Suppressor macrophage (primary cell): ENCODE results near the gene IGSF21.
"Not testable (repeated sequence)": the region's sequence is repeated elsewhere in the genome, so short reads cannot be mapped to it uniquely, and the experiment has no call there.

Experiments used
- DNase-seq, 4 experiments: peaks; one replicate each; pipeline ENCODE4 v3.0.0-alpha.2; 2020 to 2022

IGSF21 gene

DNA sequence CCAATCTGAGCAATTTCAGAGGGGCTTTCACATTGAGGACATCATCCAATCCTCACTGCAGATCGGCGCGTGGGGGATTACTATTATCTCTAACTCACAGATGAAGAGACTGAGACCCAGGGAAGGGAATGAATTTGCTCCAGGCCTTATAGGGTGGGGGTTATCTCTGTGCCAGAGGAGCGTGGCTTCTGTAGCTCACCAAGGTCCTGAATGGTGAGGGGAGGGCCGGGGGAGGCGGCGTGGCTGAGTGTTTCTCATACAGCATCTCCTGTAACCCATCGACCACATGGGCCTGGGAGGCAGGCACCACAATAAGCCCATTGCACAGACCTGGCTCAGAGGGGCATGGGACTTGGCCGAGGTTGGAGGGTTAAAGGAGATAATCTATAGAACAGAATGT is 230.2 kb downstream of the IGSF21 start:
- no peak for DNase-seq

DNA sequence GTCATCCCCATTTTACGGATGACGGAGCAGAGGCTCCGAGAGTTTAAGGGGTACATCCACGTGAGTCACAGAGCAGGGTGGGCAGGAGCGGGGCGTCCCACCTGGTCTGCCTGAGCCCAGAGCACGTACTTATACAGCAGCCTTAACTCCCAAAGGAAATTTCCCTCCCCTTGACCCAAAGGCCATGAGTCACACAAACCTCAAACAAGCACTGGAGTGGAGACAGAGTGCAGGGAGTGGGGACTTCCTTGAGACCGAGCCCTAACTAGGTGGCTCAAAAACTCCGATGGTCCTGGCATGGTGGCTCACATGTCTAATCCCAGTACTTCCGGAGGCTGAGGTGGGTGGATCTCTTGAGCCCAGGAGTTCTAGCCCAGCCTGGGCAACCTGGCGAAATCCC is 231.6 kb downstream of the IGSF21 start:
- DNase-seq = no peak

GRCh38 chr1:18340158-18340764 is 232.7 kb downstream of the IGSF21 start:
- no peak for DNase-seq

DNA sequence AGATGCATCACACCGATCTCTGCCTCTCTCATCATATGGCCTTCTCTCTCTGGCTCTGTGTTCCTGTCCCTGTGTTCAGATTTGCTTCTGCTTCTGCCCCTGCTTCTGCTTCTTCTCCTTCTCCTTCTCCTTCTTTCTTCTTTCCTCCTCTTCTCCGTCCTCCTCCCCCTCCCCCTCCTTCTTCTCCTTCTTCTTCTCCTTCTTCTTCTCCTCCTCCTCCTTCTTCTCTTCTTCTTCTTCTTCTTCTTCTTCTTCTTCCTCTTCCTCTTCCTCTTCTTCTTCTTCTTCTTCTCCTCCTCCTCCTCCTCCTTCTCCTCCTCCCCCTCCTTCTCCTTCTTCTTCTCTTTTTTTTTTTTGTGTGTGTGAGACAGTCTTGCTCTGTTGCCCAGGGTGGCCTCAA is 233.2 kb downstream of the IGSF21 start:
- DNase-seq = no peak

DNA sequence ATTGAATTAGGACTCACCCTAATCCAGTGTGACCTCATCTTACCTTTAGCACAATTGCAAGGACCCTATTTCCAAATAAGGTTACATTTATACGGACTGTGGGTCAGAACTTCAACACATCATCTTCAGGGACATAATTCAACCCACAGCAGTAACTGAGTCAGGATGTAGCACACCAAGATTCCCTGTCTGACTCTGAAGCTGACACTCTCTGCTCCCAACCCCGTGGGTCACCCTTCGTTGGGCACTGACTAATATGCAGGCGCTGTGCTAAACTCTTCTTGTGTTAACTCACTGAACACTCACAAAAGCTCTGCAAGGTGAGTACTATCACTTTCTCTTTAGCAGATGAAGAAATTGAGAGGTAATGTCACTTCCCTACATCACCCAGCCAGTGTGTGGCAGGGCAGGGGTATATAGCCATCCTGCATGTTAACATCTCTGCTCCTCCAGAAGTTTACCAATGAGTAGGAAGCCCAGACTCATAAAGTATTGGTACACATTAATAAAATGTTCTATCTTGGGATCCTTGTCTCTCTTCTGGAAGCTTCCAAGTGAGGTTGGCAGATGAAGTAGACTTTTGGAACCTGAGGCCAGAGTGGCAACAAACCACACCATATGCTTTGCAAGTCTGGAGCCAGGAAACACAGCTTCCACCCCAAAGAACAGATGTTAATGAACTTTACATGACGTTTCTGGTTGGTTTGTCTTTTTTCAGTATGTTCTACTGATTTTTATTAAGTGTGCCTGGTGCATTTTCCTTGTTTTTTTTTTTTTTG is 233.9 kb downstream of the IGSF21 start:
- DNase-seq = no peak

DNA sequence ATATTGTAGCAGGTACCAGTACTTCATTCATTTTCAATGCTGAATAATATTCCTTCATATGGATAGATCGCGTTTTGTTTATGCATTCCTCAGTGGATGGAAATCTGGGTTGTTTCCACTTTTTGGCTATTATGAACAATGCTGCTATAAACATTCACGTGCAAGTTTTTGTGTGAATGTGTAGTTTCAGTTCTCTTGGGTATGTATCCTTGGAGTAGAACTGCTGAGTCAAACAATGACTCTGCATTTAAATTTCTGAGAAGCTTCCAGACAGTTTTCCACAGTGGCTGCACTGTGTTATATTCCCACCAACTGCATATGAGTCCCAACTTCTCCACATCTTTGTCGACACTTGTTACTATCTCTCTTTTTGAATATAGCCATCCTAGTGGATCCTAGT is 235.1 kb downstream of the IGSF21 start:
- DNase-seq = no peak

DNA sequence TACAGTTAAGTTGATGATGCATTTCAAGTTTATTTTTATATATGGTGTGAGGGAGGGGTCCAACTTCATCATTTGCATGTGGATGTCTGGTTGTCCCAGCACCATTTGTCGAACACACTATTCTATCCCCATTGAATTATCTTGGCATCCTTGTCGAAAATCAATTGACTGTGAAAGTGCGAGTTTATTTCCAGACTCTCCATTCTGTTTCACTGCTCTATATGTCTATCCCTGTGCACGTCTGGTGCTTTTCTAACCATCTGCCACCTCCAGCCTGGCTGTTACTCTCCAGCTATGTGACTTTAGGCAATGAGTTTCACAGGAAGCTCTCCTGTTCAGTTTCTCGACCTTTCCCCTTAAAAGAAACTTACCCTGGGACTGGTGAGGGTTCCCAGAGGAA is 236.0 kb downstream of the IGSF21 start:
- no peak for DNase-seq

DNA sequence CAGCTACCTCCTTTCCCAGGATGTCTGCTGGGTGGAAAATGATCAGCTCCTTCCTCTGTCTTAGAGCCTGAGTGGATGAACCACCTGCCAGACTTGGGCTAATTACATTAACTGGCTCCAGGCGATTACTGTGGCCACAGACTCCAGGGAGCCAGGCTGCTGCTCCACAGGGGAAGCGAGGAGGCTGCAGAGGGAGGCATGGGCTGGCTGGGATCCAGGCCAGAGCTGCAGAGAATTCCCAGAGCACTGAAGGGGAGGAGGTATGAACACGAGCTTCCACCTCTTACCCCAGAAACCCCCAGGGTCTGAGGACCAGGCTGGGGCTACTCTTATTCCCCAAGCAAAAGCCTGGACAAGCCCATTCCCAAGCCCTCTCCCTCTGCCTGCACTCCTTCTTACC is 237.2 kb downstream of the IGSF21 start:
- no peak for DNase-seq

DNA sequence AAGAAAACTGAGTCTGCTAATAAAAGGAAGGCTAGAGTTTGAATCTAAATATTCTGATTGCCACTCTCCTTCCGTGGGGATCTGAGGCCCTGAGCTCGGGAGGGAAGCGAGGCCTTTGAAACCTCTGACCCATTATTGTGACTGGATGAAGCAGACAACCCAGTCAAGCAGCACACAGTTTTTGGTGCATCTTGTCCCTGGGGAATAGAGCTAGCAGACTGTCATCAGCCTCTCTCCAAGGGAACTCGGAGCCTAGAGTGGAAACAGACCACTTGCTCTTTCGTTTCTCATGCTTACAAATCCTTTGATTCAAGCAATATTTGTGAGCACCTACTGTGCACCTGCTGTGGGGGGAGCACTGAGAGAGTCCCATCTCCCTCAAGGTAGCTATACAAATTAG is 240.0 kb downstream of the IGSF21 start:
- no peak for DNase-seq

- DNase-seq = no peak
Measured at GRCh38 chr1:18348354-18348753, 240.8 kb downstream of the IGSF21 start.

DNA sequence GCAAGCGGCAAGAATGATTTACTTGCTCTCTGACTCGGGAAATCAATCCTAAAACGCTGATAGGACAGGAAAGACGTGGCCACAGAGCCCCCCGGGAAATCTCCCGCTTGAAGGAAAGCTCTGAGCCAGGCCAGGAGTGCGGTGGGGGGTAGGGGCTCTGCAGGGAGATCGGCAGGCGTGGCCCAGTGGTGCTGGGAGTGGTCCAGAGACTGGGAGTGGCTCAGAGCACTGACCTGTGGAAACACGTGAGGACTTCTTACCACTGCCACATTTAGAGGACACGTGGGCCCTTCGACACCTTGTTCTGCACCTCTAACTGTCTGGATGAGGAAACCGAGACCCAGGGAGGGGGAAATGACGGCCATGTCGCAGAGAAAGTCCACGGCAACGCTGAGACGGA is 243.1 kb downstream of the IGSF21 start:
- DNase-seq = no peak

DNA sequence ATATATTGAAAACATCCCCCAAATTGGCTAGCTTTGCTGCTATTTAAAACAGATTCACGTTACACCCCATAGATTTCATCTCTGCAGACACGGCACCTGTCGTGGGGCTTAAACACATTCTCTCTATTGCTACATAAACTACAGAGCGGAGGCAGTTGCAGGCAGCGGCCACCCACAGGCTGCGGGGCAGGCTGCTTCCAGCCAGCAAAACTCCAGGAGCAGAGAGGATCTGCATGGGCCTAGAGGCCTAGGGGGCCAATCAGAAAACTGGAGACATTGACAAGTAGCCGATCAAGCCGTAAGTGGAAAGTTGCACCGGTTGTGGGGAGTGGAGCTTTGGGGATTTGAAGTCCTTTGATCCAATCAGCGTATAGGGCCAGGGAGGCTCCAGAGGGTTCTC is 244.1 kb downstream of the IGSF21 start:
- DNase-seq = no peak

- no peak for DNase-seq
Measured at GRCh38 chr1:18352636-18353265, 245.2 kb downstream of the IGSF21 start.

DNA sequence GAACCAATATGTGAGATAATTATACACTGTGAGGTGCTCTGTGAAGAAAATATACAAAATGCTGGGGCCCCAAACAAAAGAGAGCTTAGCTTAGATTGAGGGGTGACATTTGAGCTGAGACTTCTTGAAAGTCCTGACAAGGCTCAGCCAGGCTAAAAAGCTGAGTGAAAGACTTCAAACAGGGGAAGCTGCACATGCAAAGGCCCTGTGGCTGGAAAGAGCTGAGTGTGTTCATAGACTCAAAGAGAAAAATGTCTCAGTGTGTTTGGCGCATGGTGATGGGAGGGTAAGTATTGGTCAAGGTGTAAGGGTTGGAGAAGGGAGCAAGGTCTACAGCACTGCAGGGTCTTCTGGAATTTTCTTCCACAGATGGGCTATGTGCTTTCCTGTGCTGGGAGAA is 245.9 kb downstream of the IGSF21 start:
- no peak for DNase-seq

GRCh38 chr1:18353992-18354391 is 246.4 kb downstream of the IGSF21 start:
- no peak for DNase-seq

DNA sequence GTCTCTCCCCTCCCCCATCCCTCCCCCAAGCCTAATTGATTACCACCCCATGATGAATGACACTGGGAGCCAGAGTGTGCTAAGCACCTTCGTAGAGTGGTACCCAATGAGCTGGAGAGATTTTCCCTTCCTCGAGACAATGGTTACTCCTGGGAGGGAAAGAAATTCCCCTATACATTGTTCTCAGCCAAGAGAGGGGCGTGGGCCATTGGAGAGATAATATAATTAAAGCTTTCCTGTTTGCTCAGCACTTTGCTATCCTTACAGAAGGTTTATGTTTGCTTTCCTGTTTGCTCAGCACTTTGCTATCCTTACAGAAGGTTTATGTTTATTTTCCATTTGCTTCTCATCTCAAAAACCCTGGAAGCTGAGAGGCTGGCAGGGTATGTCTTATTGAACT is 247.0 kb downstream of the IGSF21 start:
- no peak for DNase-seq

DNA sequence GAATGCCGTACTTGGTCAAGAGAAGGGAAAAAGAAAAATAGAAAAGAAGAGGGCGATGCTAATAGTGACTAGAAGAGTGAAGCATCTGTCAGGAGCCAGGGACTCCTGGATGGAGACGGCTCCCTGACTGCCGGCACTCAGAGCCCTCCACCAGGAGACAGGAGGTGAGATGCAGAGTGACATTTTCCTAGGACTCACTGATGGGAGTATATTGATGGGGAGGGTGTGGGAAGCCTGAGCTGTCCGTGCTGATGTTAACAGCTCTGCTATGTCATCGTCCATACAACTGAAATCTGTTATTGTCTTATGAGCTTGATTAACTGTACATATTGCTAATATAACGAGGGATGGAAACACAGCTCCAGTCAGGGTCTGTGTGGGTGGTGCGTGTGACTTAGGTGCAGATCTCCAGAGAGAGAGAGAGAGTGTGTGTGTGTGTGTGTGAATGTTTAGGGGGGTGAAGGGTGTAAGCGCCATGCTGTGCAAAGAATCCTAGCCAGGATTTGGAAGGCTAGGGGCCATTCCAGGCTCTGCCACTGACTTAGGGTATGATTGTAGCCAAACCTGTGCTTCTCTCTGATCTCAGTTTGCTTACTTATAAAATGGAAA is 250.1 kb downstream of the IGSF21 start:
- no peak for DNase-seq

DNA sequence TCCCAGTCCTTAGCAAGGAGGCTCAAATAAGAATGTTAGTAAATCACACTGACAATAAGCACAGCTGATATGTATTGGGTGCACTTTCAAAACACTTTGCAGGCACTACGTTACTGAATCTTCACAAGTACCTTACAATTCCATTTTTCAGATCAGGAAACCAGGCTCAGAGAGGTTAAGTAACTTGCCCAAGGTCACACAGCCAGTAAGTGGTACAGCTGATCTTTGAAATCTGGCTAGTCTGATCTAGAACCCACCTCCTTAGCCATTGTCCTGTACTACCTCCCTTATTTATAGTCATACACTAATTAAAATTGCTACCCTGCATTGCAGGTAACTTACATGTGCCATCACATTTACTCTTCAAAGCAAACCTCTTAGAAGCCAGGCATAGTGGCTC is 251.0 kb downstream of the IGSF21 start:
- no peak for DNase-seq

DNA sequence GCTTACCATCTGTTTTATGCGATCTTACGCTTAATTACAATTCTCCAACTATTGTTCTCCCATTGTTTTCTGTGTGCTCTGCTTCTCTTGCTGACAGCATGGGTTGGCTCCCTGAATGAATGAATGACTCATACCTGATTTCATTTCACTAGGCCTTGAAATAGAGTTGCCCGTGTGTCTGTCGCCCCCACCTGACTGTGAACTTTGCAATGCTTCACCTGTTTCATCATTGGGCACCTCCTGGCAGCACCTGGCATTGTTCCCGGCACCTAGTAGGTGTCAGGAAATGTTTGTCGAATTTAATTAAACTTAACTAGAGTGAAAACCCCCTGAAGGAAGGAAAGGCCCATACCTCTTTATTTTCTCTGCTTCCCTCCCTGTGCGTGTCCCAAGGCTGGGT is 252.7 kb downstream of the IGSF21 start:
- DNase-seq = no peak

GRCh38 chr1:18362150-18362549 is 254.6 kb downstream of the IGSF21 start:
- no peak for DNase-seq

DNA sequence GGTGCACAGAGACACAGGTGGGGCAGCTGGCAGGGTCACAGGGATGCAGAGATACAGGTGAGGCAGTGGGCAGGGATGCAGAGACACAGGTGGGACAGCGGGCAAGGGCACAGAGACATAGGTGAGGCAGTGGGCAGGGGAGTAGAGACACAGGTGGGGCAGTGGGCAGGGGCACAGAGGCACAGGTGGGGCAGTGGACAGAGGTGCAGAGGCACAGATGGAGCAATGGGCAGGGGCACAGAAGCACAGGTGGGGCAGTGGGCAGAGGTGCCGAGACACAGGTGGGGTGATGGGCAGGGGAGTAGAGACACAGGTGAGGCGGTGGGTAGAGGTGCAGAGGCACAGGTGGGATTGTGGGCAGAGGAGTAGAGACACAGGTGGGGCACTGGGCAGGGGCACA is 255.8 kb downstream of the IGSF21 start:
- no peak for DNase-seq

DNA sequence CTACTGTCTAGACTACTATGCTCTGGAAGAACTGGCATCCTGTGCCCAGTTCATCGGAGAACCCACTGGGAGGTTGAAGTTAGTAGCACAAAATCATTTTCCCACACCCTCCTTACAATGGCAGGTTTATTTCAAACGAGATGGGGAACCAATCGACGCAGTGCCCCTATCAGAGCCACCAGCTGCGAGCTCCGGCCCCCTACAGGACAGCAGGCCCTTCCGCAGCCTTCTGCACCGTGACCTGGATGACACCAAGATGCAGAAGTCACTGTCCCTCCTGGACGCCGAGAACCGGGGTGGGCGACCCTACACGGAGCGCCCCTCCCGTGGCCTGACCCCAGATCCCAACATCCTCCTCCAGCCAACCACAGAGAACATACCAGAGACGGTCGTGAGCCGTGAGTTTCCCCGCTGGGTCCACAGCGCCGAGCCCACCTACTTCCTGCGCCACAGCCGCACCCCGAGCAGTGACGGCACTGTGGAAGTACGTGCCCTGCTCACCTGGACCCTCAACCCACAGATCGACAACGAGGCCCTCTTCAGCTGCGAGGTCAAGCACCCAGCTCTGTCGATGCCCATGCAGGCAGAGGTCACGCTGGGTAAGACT is 257.6 kb downstream of the IGSF21 start:
- DNase-seq = no peak

- DNase-seq = not testable (repeated sequence)
Measured at GRCh38 chr1:18372505-18372904, 264.9 kb downstream of the IGSF21 start.
